ENCODE data around the gene BCAP31.
"Not testable (repeated sequence)": the region's sequence is repeated elsewhere in the genome, so short reads cannot be mapped to it uniquely, and the experiment has no call there.

BCAP31 gene

GRCh38 chrX:153701706-153702105 is 22.5 kb downstream of the BCAP31 start:
- Histone ChIP-seq H3K9me3 (ENCODE audit: control insufficient read depth, low read length) (no peaks in the 10 kb centered on the region), H3K27ac (ENCODE audit: insufficient read depth, low read length, poor library complexity, severe bottlenecking) (no peak overlapping the region), H3K4me3 (ENCODE audit: insufficient read depth, low read depth, low read length, poor library complexity, severe bottlenecking) (no peak overlapping the region), H3K36me3 (ENCODE audit: control insufficient read depth, insufficient read depth, low read length) (peaks cover 24% of the 10 kb centered on the region), H3K4me1 (ENCODE audit: control insufficient read depth, insufficient read depth, low read length, poor library complexity, severe bottlenecking) (no peaks in the 10 kb centered on the region), H3K27me3 (replicated peaks; ENCODE audit: control insufficient read depth, insufficient read depth, low read length, poor library complexity, severe bottlenecking) (no peaks in the 10 kb centered on the region)
- DNase-seq, result no peak

GRCh38 chrX:153700967-153701366 is 23.2 kb downstream of the BCAP31 start:
- Histone ChIP-seq H3K4me1 (ENCODE audit: control insufficient read depth, insufficient read depth, low read length, poor library complexity, severe bottlenecking) (no peaks in the 10 kb centered on the region), H3K27me3 (replicated peaks; ENCODE audit: control insufficient read depth, insufficient read depth, low read length, poor library complexity, severe bottlenecking) (no peaks in the 10 kb centered on the region), H3K4me3 (ENCODE audit: insufficient read depth, low read depth, low read length, poor library complexity, severe bottlenecking) (no peak overlapping the region), H3K36me3 (ENCODE audit: control insufficient read depth, insufficient read depth, low read length) (peaks cover 24% of the 10 kb centered on the region), H3K27ac (ENCODE audit: insufficient read depth, low read length, poor library complexity, severe bottlenecking) (no peak overlapping the region), H3K9me3 (ENCODE audit: control insufficient read depth, low read length) (no peaks in the 10 kb centered on the region)
- DNase-seq, result no peak

- no peak for DNase-seq
- no peak overlapping the region for H3K27ac ChIP-seq (ENCODE audit: insufficient read depth, low read length, poor library complexity, severe bottlenecking)
- H3K36me3 ChIP-seq (ENCODE audit: control insufficient read depth, insufficient read depth, low read length), result peaks cover 24% of the 10 kb centered on the region
- no peaks in the 10 kb centered on the region for H3K4me1 ChIP-seq (ENCODE audit: control insufficient read depth, insufficient read depth, low read length, poor library complexity, severe bottlenecking)
- no peak overlapping the region for H3K4me3 ChIP-seq (ENCODE audit: insufficient read depth, low read depth, low read length, poor library complexity, severe bottlenecking)
- no peaks in the 10 kb centered on the region for H3K27me3 ChIP-seq (replicated peaks; ENCODE audit: control insufficient read depth, insufficient read depth, low read length, poor library complexity, severe bottlenecking)
- no peaks in the 10 kb centered on the region for H3K9me3 ChIP-seq (ENCODE audit: control insufficient read depth, low read length)
Measured at GRCh38 chrX:153700376-153700945, 23.7 kb downstream of the BCAP31 start.

- DNase-seq; H3K9me3 ChIP-seq (ENCODE audit: control insufficient read depth, low read length); H3K27ac ChIP-seq (ENCODE audit: insufficient read depth, low read length, poor library complexity, severe bottlenecking); H3K4me1 ChIP-seq (ENCODE audit: control insufficient read depth, insufficient read depth, low read length, poor library complexity, severe bottlenecking); H3K4me3 ChIP-seq (ENCODE audit: insufficient read depth, low read depth, low read length, poor library complexity, severe bottlenecking); H3K27me3 ChIP-seq (replicated peaks; ENCODE audit: control insufficient read depth, insufficient read depth, low read length, poor library complexity, severe bottlenecking): not testable (repeated sequence)
- peaks cover 24% of the 10 kb centered on the region for H3K36me3 ChIP-seq (ENCODE audit: control insufficient read depth, insufficient read depth, low read length)
Measured at GRCh38 chrX:153699784-153700371, 24.3 kb downstream of the BCAP31 start.

- not testable (repeated sequence) for H3K27ac ChIP-seq (ENCODE audit: insufficient read depth, low read length, poor library complexity, severe bottlenecking); H3K27me3 ChIP-seq (replicated peaks; ENCODE audit: control insufficient read depth, insufficient read depth, low read length, poor library complexity, severe bottlenecking); H3K4me1 ChIP-seq (ENCODE audit: control insufficient read depth, insufficient read depth, low read length, poor library complexity, severe bottlenecking); H3K4me3 ChIP-seq (ENCODE audit: insufficient read depth, low read depth, low read length, poor library complexity, severe bottlenecking); DNase-seq; H3K9me3 ChIP-seq (ENCODE audit: control insufficient read depth, low read length)
- H3K36me3 ChIP-seq (ENCODE audit: control insufficient read depth, insufficient read depth, low read length), result peaks cover 24% of the 10 kb centered on the region
Measured at GRCh38 chrX:153699210-153699783, 24.9 kb downstream of the BCAP31 start.

- no peak for DNase-seq
- Histone ChIP-seq H3K27ac (ENCODE audit: insufficient read depth, low read length, poor library complexity, severe bottlenecking) (no peak overlapping the region), H3K36me3 (ENCODE audit: control insufficient read depth, insufficient read depth, low read length) (peaks cover 13% of the 10 kb centered on the region)
Measured at GRCh38 chrX:153697924-153698865, 26.0 kb downstream of the BCAP31 start.

GRCh38 chrX:153696986-153697722 is 27.0 kb downstream of the BCAP31 start:
- not testable (repeated sequence) for H3K36me3 ChIP-seq (ENCODE audit: control insufficient read depth, insufficient read depth, low read length); H3K4me1 ChIP-seq (ENCODE audit: control insufficient read depth, insufficient read depth, low read length, poor library complexity, severe bottlenecking); H3K27ac ChIP-seq (ENCODE audit: insufficient read depth, low read length, poor library complexity, severe bottlenecking); H3K4me3 ChIP-seq (ENCODE audit: insufficient read depth, low read depth, low read length, poor library complexity, severe bottlenecking); DNase-seq; H3K9me3 ChIP-seq (ENCODE audit: control insufficient read depth, low read length); H3K27me3 ChIP-seq (replicated peaks; ENCODE audit: control insufficient read depth, insufficient read depth, low read length, poor library complexity, severe bottlenecking)

More at GRCh38 chrX:153697924-153698865, 26.0 kb downstream of the BCAP31 start:
- H3K27me3 ChIP-seq (replicated peaks; ENCODE audit: control insufficient read depth, insufficient read depth, low read length, poor library complexity, severe bottlenecking), result no peaks in the 10 kb centered on the region
- no peaks in the 10 kb centered on the region for H3K4me1 ChIP-seq (ENCODE audit: control insufficient read depth, insufficient read depth, low read length, poor library complexity, severe bottlenecking)
- no peaks in the 10 kb centered on the region for H3K9me3 ChIP-seq (ENCODE audit: control insufficient read depth, low read length)
- H3K4me3 ChIP-seq (ENCODE audit: insufficient read depth, low read depth, low read length, poor library complexity, severe bottlenecking), result no peak overlapping the region

- not testable (repeated sequence) for H3K27ac ChIP-seq (ENCODE audit: insufficient read depth, low read length, poor library complexity, severe bottlenecking); H3K4me3 ChIP-seq (ENCODE audit: insufficient read depth, low read depth, low read length, poor library complexity, severe bottlenecking); H3K9me3 ChIP-seq (ENCODE audit: control insufficient read depth, low read length); H3K36me3 ChIP-seq (ENCODE audit: control insufficient read depth, insufficient read depth, low read length); DNase-seq; H3K4me1 ChIP-seq (ENCODE audit: control insufficient read depth, insufficient read depth, low read length, poor library complexity, severe bottlenecking); H3K27me3 ChIP-seq (replicated peaks; ENCODE audit: control insufficient read depth, insufficient read depth, low read length, poor library complexity, severe bottlenecking)
Measured at GRCh38 chrX:153696538-153696937, 27.6 kb downstream of the BCAP31 start.

GRCh38 chrX:153696100-153696499 is 28.1 kb downstream of the BCAP31 start:
- no peak for DNase-seq
- Histone ChIP-seq H3K27ac (ENCODE audit: insufficient read depth, low read length, poor library complexity, severe bottlenecking) (no peak overlapping the region), H3K36me3 (ENCODE audit: control insufficient read depth, insufficient read depth, low read length) (no peaks in the 10 kb centered on the region), H3K4me1 (ENCODE audit: control insufficient read depth, insufficient read depth, low read length, poor library complexity, severe bottlenecking) (no peaks in the 10 kb centered on the region), H3K27me3 (replicated peaks; ENCODE audit: control insufficient read depth, insufficient read depth, low read length, poor library complexity, severe bottlenecking) (no peaks in the 10 kb centered on the region), H3K9me3 (ENCODE audit: control insufficient read depth, low read length) (no peaks in the 10 kb centered on the region), H3K4me3 (ENCODE audit: insufficient read depth, low read depth, low read length, poor library complexity, severe bottlenecking) (no peak overlapping the region)
